HEK293 (cell line): ENCODE measurements around the gene CALHM3.

Experiments
- CTCF ChIP-seq: fragments of 450-650 bp; formaldehyde crosslinking; IDR thresholded peaks from 2 replicates; pipeline ENCODE4 v1.5.1; 2016; ENCODE audit warnings: missing biosample characterization, missing genetic modification characterization
- GFI1B ChIP-seq: fragments of 450-650 bp; formaldehyde crosslinking; IDR thresholded peaks from 2 replicates; pipeline ENCODE4 v1.5.1; 2016; ENCODE audit warnings: missing biosample characterization, missing genetic modification characterization
- GLI4 ChIP-seq: fragments of 450-650 bp; formaldehyde crosslinking; IDR thresholded peaks from 2 replicates; pipeline ENCODE4 v1.5.1; 2016; ENCODE audit warnings: missing biosample characterization, missing genetic modification characterization
- HIC1 ChIP-seq: fragments of 450-650 bp; formaldehyde crosslinking; IDR thresholded peaks from 2 replicates; pipeline ENCODE4 v1.5.1; 2016; ENCODE audit warnings: missing biosample characterization, missing genetic modification characterization
- PRDM1 ChIP-seq: fragments of 450-650 bp; formaldehyde crosslinking; IDR thresholded peaks from 2 replicates; pipeline ENCODE4; 2016; ENCODE audit warnings: missing biosample characterization, missing genetic modification characterization
- PRDM2 ChIP-seq: fragments of 450-650 bp; formaldehyde crosslinking; IDR thresholded peaks from 2 replicates; pipeline ENCODE4 v1.5.1; 2016; ENCODE audit warnings: missing biosample characterization, missing genetic modification characterization, borderline replicate concordance
- REST ChIP-seq: fragments of 450-650 bp; formaldehyde crosslinking; IDR thresholded peaks from 2 replicates; pipeline ENCODE4 v1.5.1; 2016; ENCODE audit warnings: missing biosample characterization, missing genetic modification characterization
- ZNF174 ChIP-seq: fragments of 450-650 bp; formaldehyde crosslinking; IDR thresholded peaks from 2 replicates; pipeline ENCODE4 v1.5.0; 2017; ENCODE audit warnings: missing biosample characterization, mild to moderate bottlenecking, missing genetic modification characterization
- ZNF426 ChIP-seq: fragments of 450-650 bp; formaldehyde crosslinking; IDR thresholded peaks from 2 replicates; pipeline ENCODE4 v1.5.1; 2017; ENCODE audit warnings: missing biosample characterization, missing genetic modification characterization, mild to moderate bottlenecking, inconsistent platforms, moderate library complexity
- ZNF510 ChIP-seq: fragments of 450-650 bp; formaldehyde crosslinking; IDR thresholded peaks from 2 replicates; pipeline ENCODE4 v1.5.1; 2018; ENCODE audit warnings: mild to moderate bottlenecking, missing genetic modification characterization, missing biosample characterization; ENCODE audit not compliant: insufficient replicate concordance
- TF ChIP-seq, protein P1 (sequence below): fragments of 450-650 bp; formaldehyde crosslinking; IDR thresholded peaks from 2 replicates; pipeline ENCODE4 v1.5.1; 2016; ENCODE audit warnings: missing biosample characterization, missing genetic modification characterization, low read depth

GRCh38 chr10:103523683-103524082, 44.6 kb upstream of the CALHM3 start:
- no peak for TF ChIP-seq CTCF (tag by site-specific recombination)
- no peak for TF ChIP-seq PRDM1 (tag by site-specific recombination)
- TF ChIP-seq PRDM2 (tag by site-specific recombination), result no peak
- no peak for TF ChIP-seq ZNF426
- TF ChIP-seq, protein P1, sequence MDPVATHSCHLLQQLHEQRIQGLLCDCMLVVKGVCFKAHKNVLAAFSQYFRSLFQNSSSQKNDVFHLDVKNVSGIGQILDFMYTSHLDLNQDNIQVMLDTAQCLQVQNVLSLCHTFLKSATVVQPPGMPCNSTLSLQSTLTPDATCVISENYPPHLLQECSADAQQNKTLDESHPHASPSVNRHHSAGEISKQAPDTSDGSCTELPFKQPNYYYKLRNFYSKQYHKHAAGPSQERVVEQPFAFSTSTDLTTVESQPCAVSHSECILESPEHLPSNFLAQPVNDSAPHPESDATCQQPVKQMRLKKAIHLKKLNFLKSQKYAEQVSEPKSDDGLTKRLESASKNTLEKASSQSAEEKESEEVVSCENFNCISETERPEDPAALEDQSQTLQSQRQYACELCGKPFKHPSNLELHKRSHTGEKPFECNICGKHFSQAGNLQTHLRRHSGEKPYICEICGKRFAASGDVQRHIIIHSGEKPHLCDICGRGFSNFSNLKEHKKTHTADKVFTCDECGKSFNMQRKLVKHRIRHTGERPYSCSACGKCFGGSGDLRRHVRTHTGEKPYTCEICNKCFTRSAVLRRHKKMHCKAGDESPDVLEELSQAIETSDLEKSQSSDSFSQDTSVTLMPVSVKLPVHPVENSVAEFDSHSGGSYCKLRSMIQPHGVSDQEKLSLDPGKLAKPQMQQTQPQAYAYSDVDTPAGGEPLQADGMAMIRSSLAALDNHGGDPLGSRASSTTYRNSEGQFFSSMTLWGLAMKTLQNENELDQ (tag by site-specific recombination), result no peak
- TF ChIP-seq HIC1 (tag by site-specific recombination), result no peak
- TF ChIP-seq GFI1B (tag by site-specific recombination), result no peak
- TF ChIP-seq REST (tag by site-specific recombination), result no peak
- TF ChIP-seq ZNF510 (tag by site-specific recombination), result no peak
- TF ChIP-seq GLI4 (tag by site-specific recombination), result no peak
- no peak for TF ChIP-seq ZNF174 (tag by site-specific recombination)
